ENCODE measurements around the gene CXXC4.

DNA sequence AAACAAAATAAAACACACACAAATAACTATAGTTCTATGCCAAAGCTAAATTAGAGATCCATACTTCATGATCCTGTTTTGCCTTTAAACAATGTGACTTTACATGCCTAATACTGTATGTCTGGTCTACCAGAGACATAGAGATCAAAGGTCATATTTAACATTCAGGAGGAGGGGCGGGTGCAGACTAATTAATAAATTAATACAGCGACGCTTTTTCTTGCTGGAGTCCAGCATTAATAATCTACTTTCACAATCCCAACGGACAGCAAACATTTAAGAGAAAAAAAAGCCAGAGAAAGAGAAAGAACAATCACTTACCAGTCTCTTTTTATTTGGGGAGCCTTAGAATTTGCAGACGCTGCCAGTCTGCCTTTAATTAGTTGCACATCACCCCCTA, 509 bp downstream of the CXXC4 start:
- TF ChIP-seq EZH2phosphoT487 (IDR thresholded peaks at IDR 0.05; ENCODE audit: insufficient read depth, low read depth) (no peak), EZH2 (IDR thresholded peaks at IDR 0.05; ENCODE audit: insufficient read depth, poor library complexity, severe bottlenecking) (no peak)
